ENCODE measurements around the gene NKX2-4. TPM values are rescaled to one million over a fixed set of nuclear protein-coding genes. Genes with fewer than 3 reads are reported as not detected.

NKX2-4 gene
- total and polyA plus RNA-seq, 2 donors (not counting 1 experiment from before 2014, with no cell fraction given) = not detected

- no peak for DNase-seq
- no peak for TF ChIP-seq EZH2 (IDR thresholded peaks at IDR 0.05; ENCODE audit: borderline replicate concordance, insufficient read depth, low read depth, low read length, poor library complexity, severe bottlenecking)
- TF ChIP-seq CTCF (IDR thresholded peaks at IDR 0.05) = no peak
- H3K4me3 ChIP-seq (ENCODE audit: control extremely low read depth in 1 of 5, extremely low read depth in 1 of 5, insufficient read depth in 1 of 5, low read depth in 2 of 5, low read length in 4 of 5) = no peak overlapping the region
- no peak overlapping the region for H3K9ac ChIP-seq (ENCODE audit: low read length)
- ATAC-seq (ENCODE audit: low read depth) = no peak
- H3K79me2 ChIP-seq (ENCODE audit: control insufficient read depth, insufficient read depth, low read length) = no peaks in the 10 kb centered on the region
- peaks cover 32% of the 10 kb centered on the region for H3K27me3 Mint-ChIP-seq
- no peak overlapping the region for H3K4me2 ChIP-seq (replicated peaks; ENCODE audit: low read depth, low read length, poor library complexity, severe bottlenecking)
- intact Hi-C loops (cut with micrococcal nuclease) = loop anchor here (5.0 to 10.0 kb wide), 2 partner anchors 86 to 288 kb away; partner anchors contain the start of gene XRN2
- H3K4me1 ChIP-seq (ENCODE audit: control insufficient read depth in 2 of 2, insufficient read depth in 2 of 2, low read length in 2 of 2) = peaks cover 10 to 17% of the 10 kb centered on the region in 2 donors
- ChIA-PET POLR2A (no interaction called here), CTCF (no interaction called here)
- H3K4me1 Mint-ChIP-seq = peaks cover 16% of the 10 kb centered on the region
- no peak overlapping the region for H3K4me3 Mint-ChIP-seq
- no peaks in the 10 kb centered on the region for H4K20me1 ChIP-seq (ENCODE audit: control insufficient read depth, insufficient read depth, low read length, poor library complexity, severe bottlenecking)
- peaks cover 0 to 5% (median 3%) of the 10 kb centered on the region in 3 donors for H3K9me3 ChIP-seq (ENCODE audit: control extremely low read depth in 1 of 3, control insufficient read depth in 2 of 3, insufficient read depth in 1 of 3, low read length in 2 of 3)
- H3K36me3 ChIP-seq (replicated peaks in 1 of 2; ENCODE audit: control extremely low read depth in 1 of 2, control insufficient read depth in 1 of 2, extremely low read depth in 1 of 2, insufficient read depth in 2 of 2, low read length in 1 of 2) = peaks cover 18 to 23% of the 10 kb centered on the region in 2 experiments
- H3K27me3 ChIP-seq (replicated peaks in 1 of 4; ENCODE audit: control extremely low read depth in 1 of 4, control insufficient read depth in 3 of 4, insufficient read depth in 4 of 4, low read length in 3 of 4) = peaks cover 4 to 40% (median 27%) of the 10 kb centered on the region in 4 experiments
- no peak overlapping the region for H3K27ac ChIP-seq (ENCODE audit: low read length in 2 of 2)
- WGBS (ENCODE audit: insufficient coverage) = 98% methylated on average over 6 of the region's 7 CpGs
- H3K27ac Mint-ChIP-seq = no peak overlapping the region
- no peak overlapping the region for H2AFZ ChIP-seq (ENCODE audit: insufficient read depth, low read depth, low read length, poor library complexity, severe bottlenecking)
- H3K9me3 Mint-ChIP-seq (ENCODE audit: insufficient read depth) = no peaks in the 10 kb centered on the region
Measured at GRCh38 chr20:21390768-21391167, 6.6 kb downstream of the NKX2-4 start.

- intact Hi-C loops (cut with micrococcal nuclease) = no loop called here
- Mint-ChIP-seq H3K27me3 (peaks cover 23% of the 10 kb centered on the region), H3K9me3 (ENCODE audit: insufficient read depth) (no peaks in the 10 kb centered on the region), H3K27ac (no peak overlapping the region), H3K4me1 (peaks cover 11% of the 10 kb centered on the region), H3K4me3 (no peak overlapping the region)
- no peak overlapping the region for H3K9ac ChIP-seq (ENCODE audit: low read length)
- H3K4me3 ChIP-seq (ENCODE audit: control extremely low read depth in 1 of 5, extremely low read depth in 1 of 5, insufficient read depth in 1 of 5, low read depth in 2 of 5, low read length in 4 of 5) = no peak overlapping the region
- peaks cover 2 to 27% (median 19%) of the 10 kb centered on the region in 4 experiments for H3K27me3 ChIP-seq (replicated peaks in 1 of 4; ENCODE audit: control extremely low read depth in 1 of 4, control insufficient read depth in 3 of 4, insufficient read depth in 4 of 4, low read length in 3 of 4)
- H3K36me3 ChIP-seq (replicated peaks in 1 of 2; ENCODE audit: control extremely low read depth in 1 of 2, control insufficient read depth in 1 of 2, extremely low read depth in 1 of 2, insufficient read depth in 2 of 2, low read length in 1 of 2) = peaks cover 18 to 26% of the 10 kb centered on the region in 2 experiments
- peaks cover 6 to 11% of the 10 kb centered on the region in 2 donors for H3K4me1 ChIP-seq (ENCODE audit: control insufficient read depth in 2 of 2, insufficient read depth in 2 of 2, low read length in 2 of 2)
- no peak overlapping the region for H2AFZ ChIP-seq (ENCODE audit: insufficient read depth, low read depth, low read length, poor library complexity, severe bottlenecking)
- no CpG with 5 or more reads among the region's 1 CpG for WGBS (ENCODE audit: insufficient coverage)
- ATAC-seq (ENCODE audit: low read depth) (no peak), DNase-seq (no peak)
- ChIA-PET CTCF (no interaction called here), POLR2A (no interaction called here)
- no peaks in the 10 kb centered on the region for H3K79me2 ChIP-seq (ENCODE audit: control insufficient read depth, insufficient read depth, low read length)
- H3K9me3 ChIP-seq (ENCODE audit: control extremely low read depth in 1 of 3, control insufficient read depth in 2 of 3, insufficient read depth in 1 of 3, low read length in 2 of 3) = peaks cover 0 to 5% (median 0%) of the 10 kb centered on the region in 3 donors
- TF ChIP-seq CTCF (IDR thresholded peaks at IDR 0.05) (no peak), EZH2 (IDR thresholded peaks at IDR 0.05; ENCODE audit: borderline replicate concordance, insufficient read depth, low read depth, low read length, poor library complexity, severe bottlenecking) (no peak)
- no peaks in the 10 kb centered on the region for H4K20me1 ChIP-seq (ENCODE audit: control insufficient read depth, insufficient read depth, low read length, poor library complexity, severe bottlenecking)
- H3K27ac ChIP-seq (ENCODE audit: low read length in 2 of 2) = no peak overlapping the region
- no peak overlapping the region for H3K4me2 ChIP-seq (replicated peaks; ENCODE audit: low read depth, low read length, poor library complexity, severe bottlenecking)
Measured at GRCh38 chr20:21389368-21389767, 8.0 kb downstream of the NKX2-4 start.
